Epithelial cell of proximal tubule (primary cell): ENCODE data around the gene RNF214. TPM values are rescaled to one million over a fixed set of nuclear protein-coding genes. Genes with fewer than 3 reads are reported as not detected.

Source experiments
- DNase-seq: peaks from one replicate; pipeline ENCODE4 v3.0.0-alpha.2; 2011; ENCODE audit warnings: low read depth
- H3K4me3 ChIP-seq: 2 replicates; pipeline ENCODE4 v1.5.1; 2011; ENCODE audit warnings: low read depth, mild to moderate bottlenecking, low read length
- CTCF ChIP-seq: conservative IDR thresholded peaks from 2 replicates; pipeline ENCODE4 v1.5.1; 2012; ENCODE audit warnings: low read depth, mild to moderate bottlenecking, low read length
- total RNA-seq: library from RNA; depleted of rRNA; stranded (reverse); fragments of >200 nt; gene quantifications from 2 replicates; pipeline ENCODE4 v1.2.3, GENCODE V29; 2015

RNF214 gene
- total RNA-seq, 1 donor from 2014 or later: 9.7 TPM

GRCh38 chr11:117300283-117300663 lies 67.8 kb downstream of the RNF214 start:
- peak overlapping the region; percentile 7 for H3K4me3 ChIP-seq
- no peak for DNase-seq
- no peak for TF ChIP-seq CTCF

GRCh38 chr11:117300773-117301172 lies 68.3 kb downstream of the RNF214 start:
- H3K4me3 ChIP-seq: no peak overlapping the region
- TF ChIP-seq CTCF: no peak
- no peak for DNase-seq

GRCh38 chr11:117302228-117302627 lies 69.8 kb downstream of the RNF214 start:
- H3K4me3 ChIP-seq: no peak overlapping the region
- TF ChIP-seq CTCF: no peak
- DNase-seq: no peak

- no peak overlapping the region for H3K4me3 ChIP-seq
- DNase-seq: no peak
- TF ChIP-seq CTCF: no peak
Observed at GRCh38 chr11:117303101-117303500, 70.6 kb downstream of the RNF214 start.

GRCh38 chr11:117303646-117304315 lies 71.3 kb downstream of the RNF214 start:
- DNase-seq: no peak
- TF ChIP-seq CTCF: no peak

GRCh38 chr11:117305145-117305544 lies 72.7 kb downstream of the RNF214 start:
- H3K4me3 ChIP-seq: no peak overlapping the region
- DNase-seq: no peak
- no peak for TF ChIP-seq CTCF

More at GRCh38 chr11:117303646-117304315, 71.3 kb downstream of the RNF214 start:
- no peak overlapping the region for H3K4me3 ChIP-seq

- TF ChIP-seq CTCF: no peak
- DNase-seq: no peak
- no peak overlapping the region for H3K4me3 ChIP-seq
Observed at GRCh38 chr11:117309310-117309709, 76.8 kb downstream of the RNF214 start.
